Measurements from ENCODE around the gene KCNG2. TPM values are rescaled to one million over a fixed set of nuclear protein-coding genes. Genes with fewer than 3 reads are reported as not detected.

KCNG2 gene
- total and polyA plus RNA-seq, 2 experiments from 2014 or later, result not detected

- Histone ChIP-seq H3K9me2 (replicated peaks; ENCODE audit: insufficient read depth) (no peaks in the 10 kb centered on the region), H3K4me3 (no peak overlapping the region), H3K79me2 (peaks cover 71% of the 10 kb centered on the region), H3K27ac (no peak overlapping the region), H4K20me1 (ENCODE audit: insufficient read depth, poor library complexity, severe bottlenecking) (peaks cover 4% of the 10 kb centered on the region), H3K4me2 (no peak overlapping the region), H2AFZ (no peak overlapping the region), H3K4me1 (ENCODE audit: insufficient read depth) (peaks cover 24% of the 10 kb centered on the region), H3K36me3 (replicated peaks; ENCODE audit: insufficient read depth, low read depth) (no peaks in the 10 kb centered on the region), H3K9me3 (ENCODE audit: low read depth) (no peaks in the 10 kb centered on the region), H3K27me3 (no peaks in the 10 kb centered on the region)
- TF ChIP-seq EZH2phosphoT487 (IDR thresholded peaks at IDR 0.05; ENCODE audit: low read depth, severe bottlenecking, unreplicated experiment), result no peak
- TF ChIP-seq CTCF (IDR thresholded peaks at IDR 0.05; ENCODE audit: poor library complexity), result no peak
- no peak for TF ChIP-seq EZH2 (IDR thresholded peaks at IDR 0.05; ENCODE audit: borderline replicate concordance)
- DNase-seq (ENCODE audit: low spot score), result no peak
- 94% methylated on average over 5 of the region's 5 CpGs for WGBS (ENCODE audit: low lambda C conversion rate, missing lambda C conversion rate)
These were observed 141.4 kb downstream of the KCNG2 start for GRCh38 chr18:79939096-79939495.

- TF ChIP-seq CTCF (IDR thresholded peaks at IDR 0.05; ENCODE audit: poor library complexity), result no peak
- TF ChIP-seq EZH2 (IDR thresholded peaks at IDR 0.05; ENCODE audit: borderline replicate concordance), result no peak
- no peak for TF ChIP-seq EZH2phosphoT487 (IDR thresholded peaks at IDR 0.05; ENCODE audit: low read depth, severe bottlenecking, unreplicated experiment)
These were observed 142.5 kb downstream of the KCNG2 start for GRCh38 chr18:79940126-79940813.

DNA sequence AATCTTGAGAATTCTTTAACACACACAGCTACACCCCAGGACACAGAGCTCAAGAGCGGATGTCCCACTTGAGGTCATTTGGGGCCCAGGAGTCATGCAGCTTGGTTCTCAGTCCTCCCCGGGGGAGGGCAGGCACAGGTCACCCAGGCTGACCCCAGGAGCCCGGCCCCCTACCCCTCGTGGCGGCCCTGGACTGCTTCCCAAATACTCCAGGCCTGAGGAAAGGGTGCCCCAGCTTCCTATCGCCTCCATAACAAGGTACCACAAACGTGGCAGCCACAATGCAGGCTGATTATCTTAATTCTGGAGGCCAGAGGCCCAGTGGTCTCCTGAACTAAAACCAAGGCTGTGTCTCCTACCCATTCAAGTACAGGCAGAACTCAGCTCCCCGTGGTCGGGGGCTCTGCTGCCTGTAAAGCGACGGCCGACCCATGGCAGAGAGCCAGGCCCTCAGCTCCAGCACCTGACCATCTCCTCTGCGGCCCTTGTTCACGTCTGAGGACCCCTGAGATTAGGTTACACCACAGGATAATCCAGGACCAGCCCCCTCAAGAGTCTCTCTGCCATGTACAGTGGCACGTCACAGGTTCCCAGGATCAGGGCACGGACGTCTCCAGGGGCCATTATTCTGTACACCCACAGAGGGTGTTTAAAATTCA lies 143.2 kb downstream of the KCNG2 start:
- TF ChIP-seq CTCF (IDR thresholded peaks at IDR 0.05; ENCODE audit: poor library complexity), result no peak
- TF ChIP-seq EZH2 (IDR thresholded peaks at IDR 0.05; ENCODE audit: borderline replicate concordance), result no peak
- TF ChIP-seq EZH2phosphoT487 (IDR thresholded peaks at IDR 0.05; ENCODE audit: low read depth, severe bottlenecking, unreplicated experiment), result no peak
- Histone ChIP-seq H3K9me3 (ENCODE audit: low read depth) (no peaks in the 10 kb centered on the region), H3K4me2 (no peak overlapping the region), H3K4me3 (no peak overlapping the region), H3K9me2 (replicated peaks; ENCODE audit: insufficient read depth) (no peaks in the 10 kb centered on the region), H3K27me3 (no peaks in the 10 kb centered on the region), H3K4me1 (ENCODE audit: insufficient read depth) (peaks cover 14% of the 10 kb centered on the region), H2AFZ (no peak overlapping the region), H4K20me1 (ENCODE audit: insufficient read depth, poor library complexity, severe bottlenecking) (peaks cover 21% of the 10 kb centered on the region), H3K36me3 (replicated peaks; ENCODE audit: insufficient read depth, low read depth) (no peaks in the 10 kb centered on the region), H3K27ac (no peak overlapping the region), H3K79me2 (peaks cover 80% of the 10 kb centered on the region)
- no peak for DNase-seq (ENCODE audit: low spot score)
- WGBS (ENCODE audit: low lambda C conversion rate, missing lambda C conversion rate), result 91% methylated on average over 17 of the region's 17 CpGs

More at GRCh38 chr18:79940126-79940813, 142.5 kb downstream of the KCNG2 start:
- Histone ChIP-seq H2AFZ (no peak overlapping the region), H3K36me3 (replicated peaks; ENCODE audit: insufficient read depth, low read depth) (no peaks in the 10 kb centered on the region), H3K79me2 (peaks cover 80% of the 10 kb centered on the region), H3K4me2 (no peak overlapping the region), H3K27ac (no peak overlapping the region), H3K4me1 (ENCODE audit: insufficient read depth) (peaks cover 16% of the 10 kb centered on the region), H3K9me3 (ENCODE audit: low read depth) (no peaks in the 10 kb centered on the region), H3K27me3 (no peaks in the 10 kb centered on the region), H3K9me2 (replicated peaks; ENCODE audit: insufficient read depth) (no peaks in the 10 kb centered on the region), H3K4me3 (no peak overlapping the region), H4K20me1 (ENCODE audit: insufficient read depth, poor library complexity, severe bottlenecking) (peaks cover 14% of the 10 kb centered on the region)
- WGBS (ENCODE audit: low lambda C conversion rate, missing lambda C conversion rate), result 96% methylated on average over 18 of the region's 18 CpGs
- no peak for DNase-seq (ENCODE audit: low spot score)
